IPS DF 6.9 (cell line): ENCODE data around the gene KRTAP26-1.

Source experiments
- DNase-seq: peaks from one replicate; pipeline ENCODE4 v3.0.0-alpha.2; 2013; ENCODE audit warnings: low read depth, low spot score
- H3K27ac ChIP-seq: one replicate; pipeline ENCODE4 v1.5.1; 2013; ENCODE audit warnings: low read length, control low read depth
- H3K27me3 ChIP-seq: 2 replicates; pipeline ENCODE4 v1.6.1; 2013; ENCODE audit warnings: mild to moderate bottlenecking, low read length; ENCODE audit not compliant: control insufficient read depth, insufficient read depth
- H3K36me3 ChIP-seq: 2 replicates; pipeline ENCODE4 v1.6.1; 2013; ENCODE audit warnings: low read length; ENCODE audit not compliant: control insufficient read depth, insufficient read depth
- H3K4me1 ChIP-seq: 2 replicates; pipeline ENCODE4 v1.6.1; 2013; ENCODE audit warnings: low read length; ENCODE audit not compliant: control insufficient read depth, insufficient read depth
- H3K4me3 ChIP-seq: 2 replicates; pipeline ENCODE4 v1.5.1; 2013; ENCODE audit warnings: mild to moderate bottlenecking, low read length
- H3K9me3 ChIP-seq: 2 replicates; pipeline ENCODE4 v1.6.1; 2013; ENCODE audit warnings: low read length, inconsistent platforms; ENCODE audit not compliant: control insufficient read depth, insufficient read depth
- WGBS: extraction: QIAGEN DNeasy Blood & Tissue Kit; methylation state at CpG from one replicate; pipeline ENCODE4 v1.1.7; 2013; ENCODE audit warnings: mixed read lengths, missing lambda C conversion rate; ENCODE audit not compliant: insufficient read length, insufficient coverage; 5-methylcytosine and 5-hydroxymethylcytosine counted together

KRTAP26-1 gene

GRCh38 chr21:30337276-30337744 is 17.2 kb upstream of the KRTAP26-1 start, which contains the start of gene KRTAP27-1:
Gene KRTAP27-1, minus strand, starts transcription at chr21:30337694. Its CDS starts 26 bp downstream, at chr21:30337668.
- Histone ChIP-seq H3K27ac (no peak within 1 kb of the TSS), H3K36me3 (no peaks in the 10 kb centered on the region), H3K27me3 (no peaks in the 10 kb centered on the region), H3K9me3 (peaks cover 4% of the 10 kb centered on the region), H3K4me1 (no peaks in the 10 kb centered on the region), H3K4me3 (no peak within 1 kb of the TSS)
- DNase-seq, result no peak
- WGBS, result no CpG with 5 or more reads among the region's 6 CpGs

- Histone ChIP-seq H3K9me3 (peaks cover 4% of the 10 kb centered on the region), H3K4me3 (no peak overlapping the region), H3K27me3 (no peaks in the 10 kb centered on the region), H3K4me1 (no peaks in the 10 kb centered on the region), H3K36me3 (no peaks in the 10 kb centered on the region), H3K27ac (no peak overlapping the region)
- DNase-seq, result no peak
- WGBS, result no CpG with 5 or more reads among the region's 2 CpGs
These were observed 16.5 kb upstream of the KRTAP26-1 start for GRCh38 chr21:30336596-30336995.

- no peaks in the 10 kb centered on the region for H3K4me1 ChIP-seq
- H3K27me3 ChIP-seq, result no peaks in the 10 kb centered on the region
- no peak for DNase-seq
- peaks cover 7% of the 10 kb centered on the region for H3K9me3 ChIP-seq
- H3K36me3 ChIP-seq, result no peaks in the 10 kb centered on the region
- no peak overlapping the region for H3K4me3 ChIP-seq
- no peak overlapping the region for H3K27ac ChIP-seq
- WGBS, result no CpG with 5 or more reads among the region's 3 CpGs
These were observed 13.6 kb upstream of the KRTAP26-1 start for GRCh38 chr21:30333736-30334135.

- no peaks in the 10 kb centered on the region for H3K4me1 ChIP-seq
- no peaks in the 10 kb centered on the region for H3K27me3 ChIP-seq
- no CpG with 5 or more reads among the region's 2 CpGs for WGBS
- DNase-seq, result no peak
- peaks cover 9% of the 10 kb centered on the region for H3K9me3 ChIP-seq
- no peak overlapping the region for H3K27ac ChIP-seq
- no peaks in the 10 kb centered on the region for H3K36me3 ChIP-seq
- no peak overlapping the region for H3K4me3 ChIP-seq
These were observed 12.6 kb upstream of the KRTAP26-1 start for GRCh38 chr21:30332681-30333080.

- peaks cover 5% of the 10 kb centered on the region for H3K9me3 ChIP-seq
- no peaks in the 10 kb centered on the region for H3K36me3 ChIP-seq
- DNase-seq, result no peak
- no peaks in the 10 kb centered on the region for H3K27me3 ChIP-seq
- H3K4me1 ChIP-seq, result no peaks in the 10 kb centered on the region
- H3K27ac ChIP-seq, result no peak overlapping the region
- no peak overlapping the region for H3K4me3 ChIP-seq
- no CpG with 5 or more reads among the region's 4 CpGs for WGBS
These were observed 9.2 kb upstream of the KRTAP26-1 start for GRCh38 chr21:30329203-30329875.

GRCh38 chr21:30326390-30326789 is 6.3 kb upstream of the KRTAP26-1 start:
- Histone ChIP-seq H3K36me3 (no peaks in the 10 kb centered on the region), H3K27ac (no peak overlapping the region), H3K4me1 (no peaks in the 10 kb centered on the region), H3K4me3 (no peak overlapping the region), H3K27me3 (no peaks in the 10 kb centered on the region), H3K9me3 (peaks cover 6% of the 10 kb centered on the region)
- DNase-seq, result no peak

- Histone ChIP-seq H3K4me3 (no peak overlapping the region), H3K27me3 (no peaks in the 10 kb centered on the region), H3K9me3 (peaks cover 6% of the 10 kb centered on the region), H3K36me3 (no peaks in the 10 kb centered on the region), H3K27ac (no peak overlapping the region), H3K4me1 (no peaks in the 10 kb centered on the region)
- no CpG with 5 or more reads among the region's 2 CpGs for WGBS
- DNase-seq, result no peak
These were observed 4.4 kb downstream of the KRTAP26-1 start for GRCh38 chr21:30315701-30316100.

GRCh38 chr21:30306884-30307283 is 13.2 kb downstream of the KRTAP26-1 start:
- no peak overlapping the region for H3K27ac ChIP-seq
- no CpG with 5 or more reads among the region's 2 CpGs for WGBS
- H3K4me3 ChIP-seq, result no peak overlapping the region
- no peaks in the 10 kb centered on the region for H3K36me3 ChIP-seq
- no peaks in the 10 kb centered on the region for H3K9me3 ChIP-seq
- H3K4me1 ChIP-seq, result no peaks in the 10 kb centered on the region
- no peak for DNase-seq
- no peaks in the 10 kb centered on the region for H3K27me3 ChIP-seq

- Histone ChIP-seq H3K4me3 (no peak overlapping the region), H3K4me1 (no peaks in the 10 kb centered on the region), H3K36me3 (no peaks in the 10 kb centered on the region), H3K9me3 (no peaks in the 10 kb centered on the region), H3K27ac (no peak overlapping the region), H3K27me3 (no peaks in the 10 kb centered on the region)
- no CpG with 5 or more reads among the region's 1 CpG for WGBS
- no peak for DNase-seq
These were observed 15.0 kb downstream of the KRTAP26-1 start for GRCh38 chr21:30305136-30305535.

GRCh38 chr21:30289215-30289614 is 30.9 kb downstream of the KRTAP26-1 start, which contains the start of gene KRTAP25-1:
Gene KRTAP25-1, minus strand, starts transcription at chr21:30289514. Its CDS starts 24 bp downstream, at chr21:30289490.
- Histone ChIP-seq H3K4me3 (no peak within 1 kb of the TSS), H3K27ac (no peak within 1 kb of the TSS), H3K9me3 (peaks cover 3% of the 10 kb centered on the region; the same call in 1 of the 2 replicates), H3K4me1 (no peaks in the 10 kb centered on the region), H3K27me3 (no peaks in the 10 kb centered on the region), H3K36me3 (no peaks in the 10 kb centered on the region)
- no CpG with 5 or more reads among the region's 2 CpGs for WGBS
- DNase-seq, result no peak

GRCh38 chr21:30282850-30283249 is 37.3 kb downstream of the KRTAP26-1 start, which contains the start of gene KRTAP24-1:
Gene KRTAP24-1, minus strand, starts transcription at chr21:30282950. Its CDS starts 18 bp downstream, at chr21:30282932.
- H3K27ac ChIP-seq, result no peak within 1 kb of the TSS
- no peaks in the 10 kb centered on the region for H3K4me1 ChIP-seq
- no peak for DNase-seq
- WGBS, result no CpG with 5 or more reads among the region's 3 CpGs
- no peaks in the 10 kb centered on the region for H3K36me3 ChIP-seq
- peaks cover 2% of the 10 kb centered on the region; the same call in 1 of the 2 replicates for H3K9me3 ChIP-seq
- no peaks in the 10 kb centered on the region for H3K27me3 ChIP-seq
- no peak within 1 kb of the TSS for H3K4me3 ChIP-seq
